Activated T-cell treated with anti-CD3 and anti-CD28 coated beads, Interleukin-2, amount 50 U/mL, for 24 hours (primary cell): ENCODE measurements around the gene ODAD4.
"Not testable (repeated sequence)": the region's sequence is repeated elsewhere in the genome, so short reads cannot be mapped to it uniquely, and the experiment has no call there.

Experiments
- DNase-seq: peaks from one replicate; pipeline ENCODE4 v3.0.0-alpha.2; 2020
- H3K27ac Mint-ChIP-seq: 2 replicates; pipeline ENCODE4 v1.8.0; 2020; ENCODE audit warnings: mild to moderate bottlenecking, mixed read lengths
- H3K27me3 Mint-ChIP-seq: 2 replicates; pipeline ENCODE4 v1.8.0; 2020; ENCODE audit warnings: mixed read lengths
- H3K36me3 Mint-ChIP-seq: 2 replicates; pipeline ENCODE4 v1.8.0; 2020; ENCODE audit warnings: low read depth, mixed read lengths
- H3K4me1 Mint-ChIP-seq: 2 replicates; pipeline ENCODE4 v1.8.0; 2020; ENCODE audit warnings: low read depth, mixed read lengths
- H3K4me3 Mint-ChIP-seq: 2 replicates; pipeline ENCODE4 v1.8.0; 2020; ENCODE audit warnings: mild to moderate bottlenecking, moderate library complexity, mixed read lengths
- H3K9me3 Mint-ChIP-seq: 2 replicates; pipeline ENCODE4 v1.8.0; 2020; ENCODE audit warnings: mixed read lengths

Gene ODAD4

GRCh38 chr17:42005166-42005565, 74.7 kb downstream of the ODAD4 start:
- DNase-seq = no peak
- Mint-ChIP-seq H3K4me1 (peaks cover 44% of the 10 kb centered on the region), H3K36me3 (peaks cover 67% of the 10 kb centered on the region), H3K9me3 (no peaks in the 10 kb centered on the region), H3K27me3 (no peaks in the 10 kb centered on the region), H3K4me3 (no peak overlapping the region), H3K27ac (peak overlapping the region; percentile 75)

- peaks cover 59% of the 10 kb centered on the region for H3K4me1 Mint-ChIP-seq
- H3K27me3 Mint-ChIP-seq = no peaks in the 10 kb centered on the region
- peaks cover 56% of the 10 kb centered on the region for H3K36me3 Mint-ChIP-seq
- H3K9me3 Mint-ChIP-seq = no peaks in the 10 kb centered on the region
- H3K4me3 Mint-ChIP-seq = no peak overlapping the region
- DNase-seq = no peak
- peak overlapping the region; percentile 32 for H3K27ac Mint-ChIP-seq
These were observed 78.8 kb downstream of the ODAD4 start for GRCh38 chr17:42009170-42009569.

- not testable (repeated sequence) for DNase-seq, H3K9me3 Mint-ChIP-seq, H3K4me3 Mint-ChIP-seq, H3K27me3 Mint-ChIP-seq
- Mint-ChIP-seq H3K36me3 (peaks cover 54% of the 10 kb centered on the region), H3K4me1 (peaks cover 55% of the 10 kb centered on the region), H3K27ac (peak overlapping the region; percentile 48)
These were observed 79.9 kb downstream of the ODAD4 start for GRCh38 chr17:42010266-42010680.

- H3K4me3 Mint-ChIP-seq = no peak overlapping the region
These were observed 80.6 kb downstream of the ODAD4 start for GRCh38 chr17:42010898-42011516.

GRCh38 chr17:42012363-42012762, 81.9 kb downstream of the ODAD4 start:
- DNase-seq, H3K4me3 Mint-ChIP-seq, H3K27me3 Mint-ChIP-seq, H3K9me3 Mint-ChIP-seq: not testable (repeated sequence)
- Mint-ChIP-seq H3K36me3 (peaks cover 67% of the 10 kb centered on the region), H3K27ac (peak overlapping the region; percentile 27), H3K4me1 (peaks cover 60% of the 10 kb centered on the region)

More at GRCh38 chr17:42010898-42011516, 80.6 kb downstream of the ODAD4 start:
- no peak for DNase-seq
- H3K27me3 Mint-ChIP-seq = no peaks in the 10 kb centered on the region
- no peaks in the 10 kb centered on the region for H3K9me3 Mint-ChIP-seq
- peaks cover 60% of the 10 kb centered on the region for H3K4me1 Mint-ChIP-seq
- peaks cover 59% of the 10 kb centered on the region for H3K36me3 Mint-ChIP-seq
- H3K27ac Mint-ChIP-seq = peak overlapping the region; percentile 48

GRCh38 chr17:42013740-42014139, 83.3 kb downstream of the ODAD4 start:
- Mint-ChIP-seq H3K27ac (peak overlapping the region; percentile 68), H3K36me3 (peaks cover 73% of the 10 kb centered on the region), H3K4me1 (peaks cover 72% of the 10 kb centered on the region)

More at GRCh38 chr17:42013740-42014139, 83.3 kb downstream of the ODAD4 start:
- H3K4me3 Mint-ChIP-seq, H3K27me3 Mint-ChIP-seq, DNase-seq, H3K9me3 Mint-ChIP-seq: not testable (repeated sequence)
